Measurements from ENCODE around the gene SLC16A9. TPM values are rescaled to one million over a fixed set of nuclear protein-coding genes. Genes with fewer than 3 reads are reported as not detected.

SLC16A9 gene
- total RNA-seq, 4 donors from 2014 or later, result 0.33 to 0.86 (median 0.45) TPM; not detected in 1

DNA sequence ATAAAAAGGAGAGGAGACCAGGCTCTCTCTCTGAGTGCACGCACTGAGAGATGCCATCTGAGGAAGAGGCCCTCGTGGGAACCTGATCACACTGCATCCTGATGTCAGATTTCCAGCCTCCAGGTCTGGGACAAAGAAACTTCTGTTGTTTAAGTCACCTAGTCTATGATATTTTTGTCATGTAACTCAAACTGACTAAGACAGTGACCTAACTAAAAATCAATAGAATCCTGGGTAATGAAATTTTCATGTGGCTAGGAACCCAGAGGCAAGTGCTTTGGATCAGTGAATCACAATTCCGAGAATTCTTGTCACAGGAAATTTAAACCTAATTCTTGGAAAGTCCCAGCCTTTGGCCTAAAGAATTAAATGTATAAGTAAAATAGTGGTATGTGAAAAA, 107.7 kb downstream of the SLC16A9 start:
- Histone ChIP-seq H3K36me3 (no peaks in the 10 kb centered on the region), H3K27ac (replicated peaks in 1 of 4) (no peak overlapping the region), H3K4me1 (no peaks in the 10 kb centered on the region), H3K27me3 (no peaks in the 10 kb centered on the region), H3K4me3 (no peak overlapping the region), H3K9me3 (peaks cover 0 to 5% (median 0%) of the 10 kb centered on the region in 4 donors)
- 82% methylated on average over 3 of the region's 3 CpGs for WGBS
- DNase-seq (ENCODE audit: extremely low spot score), result no peak
- TF ChIP-seq EP300 (IDR thresholded peaks at IDR 0.05), result no peak
- no peak for TF ChIP-seq POLR2A (IDR thresholded peaks at IDR 0.05; ENCODE audit: low read depth)
- TF ChIP-seq, protein P1, sequence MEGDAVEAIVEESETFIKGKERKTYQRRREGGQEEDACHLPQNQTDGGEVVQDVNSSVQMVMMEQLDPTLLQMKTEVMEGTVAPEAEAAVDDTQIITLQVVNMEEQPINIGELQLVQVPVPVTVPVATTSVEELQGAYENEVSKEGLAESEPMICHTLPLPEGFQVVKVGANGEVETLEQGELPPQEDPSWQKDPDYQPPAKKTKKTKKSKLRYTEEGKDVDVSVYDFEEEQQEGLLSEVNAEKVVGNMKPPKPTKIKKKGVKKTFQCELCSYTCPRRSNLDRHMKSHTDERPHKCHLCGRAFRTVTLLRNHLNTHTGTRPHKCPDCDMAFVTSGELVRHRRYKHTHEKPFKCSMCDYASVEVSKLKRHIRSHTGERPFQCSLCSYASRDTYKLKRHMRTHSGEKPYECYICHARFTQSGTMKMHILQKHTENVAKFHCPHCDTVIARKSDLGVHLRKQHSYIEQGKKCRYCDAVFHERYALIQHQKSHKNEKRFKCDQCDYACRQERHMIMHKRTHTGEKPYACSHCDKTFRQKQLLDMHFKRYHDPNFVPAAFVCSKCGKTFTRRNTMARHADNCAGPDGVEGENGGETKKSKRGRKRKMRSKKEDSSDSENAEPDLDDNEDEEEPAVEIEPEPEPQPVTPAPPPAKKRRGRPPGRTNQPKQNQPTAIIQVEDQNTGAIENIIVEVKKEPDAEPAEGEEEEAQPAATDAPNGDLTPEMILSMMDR (IDR thresholded peaks at IDR 0.05), result no peak
- no peak for TF ChIP-seq POLR2AphosphoS5 (IDR thresholded peaks at IDR 0.05)
- intact Hi-C loops (cut with DNase I), result no loop called here

Other genes with a start within 250 kb of the SLC16A9 start
- not detected for gene MRLN, start 43.6 kb upstream of the SLC16A9 start, total RNA-seq
- 10 to 100 TPM; 41.4 to 71.0 (median 57.2) TPM for gene CCDC6, start 196.7 kb upstream of the SLC16A9 start, total RNA-seq

Data from esophagus muscularis mucosa (tissue), 4 donors.